ENCODE results near the gene SH3TC1.

DNA sequence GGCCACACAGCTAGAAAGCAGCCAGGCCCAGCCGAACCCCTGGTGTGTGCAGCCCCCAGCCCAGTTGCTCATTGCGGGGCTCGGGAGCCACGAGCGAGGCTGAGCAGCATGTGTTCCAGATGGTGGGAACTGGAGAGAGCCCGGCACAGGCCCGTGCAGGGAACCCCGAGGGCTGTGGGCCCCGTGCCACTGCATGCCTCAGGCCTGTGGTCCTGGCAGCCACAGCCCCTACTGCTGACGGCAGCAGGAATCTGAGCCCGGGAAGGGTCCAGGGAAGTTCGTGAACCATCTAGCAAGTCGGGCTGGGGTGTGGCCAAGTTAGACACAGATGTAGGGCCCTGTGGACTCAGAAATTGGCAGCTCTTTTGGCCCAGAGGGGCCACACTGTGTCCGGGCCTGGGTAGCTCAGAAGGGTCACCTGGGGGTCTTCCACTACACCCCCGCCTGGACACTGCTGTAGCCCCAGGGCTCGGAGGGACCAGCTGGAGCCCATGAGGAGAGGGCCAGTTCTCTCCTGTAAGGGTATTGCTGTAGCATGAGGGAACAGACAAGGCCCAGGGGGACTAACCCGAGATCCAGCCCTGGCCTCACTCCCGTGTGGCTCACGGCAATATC is 82.5 kb downstream of the SH3TC1 start:
- no peak for TF ChIP-seq CTCF (conservative IDR thresholded peaks at IDR 0.05)
- no peak for TF ChIP-seq ZFX (IDR thresholded peaks at IDR 0.05)

Data from C4-2B (cell line).